ENCODE measurements around the gene CRTC2.

Gene CRTC2

DNA sequence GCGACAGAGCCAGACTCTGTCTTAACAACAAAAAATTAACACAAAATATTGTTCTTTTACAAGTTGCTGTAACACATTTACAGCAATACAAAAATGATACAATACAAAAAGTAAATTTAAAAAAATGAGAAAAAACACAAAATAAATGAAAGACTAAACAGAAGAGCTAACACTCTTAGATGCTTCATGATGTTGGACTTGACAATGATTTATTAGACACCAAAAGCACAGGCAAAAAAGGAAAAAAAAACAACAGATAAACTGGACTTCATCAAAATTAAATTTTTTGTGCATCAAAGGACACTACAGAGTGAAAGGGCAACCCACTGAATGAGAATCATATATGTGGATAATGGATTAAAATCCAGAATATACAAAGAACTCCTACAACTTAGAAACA is 52.0 kb downstream of the CRTC2 start:
- TF ChIP-seq TAF1 (IDR thresholded peaks at IDR 0.05; ENCODE audit: borderline replicate concordance, insufficient read depth, low read length), result no peak
- no peak for TF ChIP-seq POLR2AphosphoS5 (IDR thresholded peaks at IDR 0.05; ENCODE audit: low read depth, low read length)
- TF ChIP-seq, protein P1, sequence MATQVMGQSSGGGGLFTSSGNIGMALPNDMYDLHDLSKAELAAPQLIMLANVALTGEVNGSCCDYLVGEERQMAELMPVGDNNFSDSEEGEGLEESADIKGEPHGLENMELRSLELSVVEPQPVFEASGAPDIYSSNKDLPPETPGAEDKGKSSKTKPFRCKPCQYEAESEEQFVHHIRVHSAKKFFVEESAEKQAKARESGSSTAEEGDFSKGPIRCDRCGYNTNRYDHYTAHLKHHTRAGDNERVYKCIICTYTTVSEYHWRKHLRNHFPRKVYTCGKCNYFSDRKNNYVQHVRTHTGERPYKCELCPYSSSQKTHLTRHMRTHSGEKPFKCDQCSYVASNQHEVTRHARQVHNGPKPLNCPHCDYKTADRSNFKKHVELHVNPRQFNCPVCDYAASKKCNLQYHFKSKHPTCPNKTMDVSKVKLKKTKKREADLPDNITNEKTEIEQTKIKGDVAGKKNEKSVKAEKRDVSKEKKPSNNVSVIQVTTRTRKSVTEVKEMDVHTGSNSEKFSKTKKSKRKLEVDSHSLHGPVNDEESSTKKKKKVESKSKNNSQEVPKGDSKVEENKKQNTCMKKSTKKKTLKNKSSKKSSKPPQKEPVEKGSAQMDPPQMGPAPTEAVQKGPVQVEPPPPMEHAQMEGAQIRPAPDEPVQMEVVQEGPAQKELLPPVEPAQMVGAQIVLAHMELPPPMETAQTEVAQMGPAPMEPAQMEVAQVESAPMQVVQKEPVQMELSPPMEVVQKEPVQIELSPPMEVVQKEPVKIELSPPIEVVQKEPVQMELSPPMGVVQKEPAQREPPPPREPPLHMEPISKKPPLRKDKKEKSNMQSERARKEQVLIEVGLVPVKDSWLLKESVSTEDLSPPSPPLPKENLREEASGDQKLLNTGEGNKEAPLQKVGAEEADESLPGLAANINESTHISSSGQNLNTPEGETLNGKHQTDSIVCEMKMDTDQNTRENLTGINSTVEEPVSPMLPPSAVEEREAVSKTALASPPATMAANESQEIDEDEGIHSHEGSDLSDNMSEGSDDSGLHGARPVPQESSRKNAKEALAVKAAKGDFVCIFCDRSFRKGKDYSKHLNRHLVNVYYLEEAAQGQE (IDR thresholded peaks at IDR 0.05; ENCODE audit: insufficient read depth in 1 of 2, low read depth in 2 of 2, low read length in 2 of 2), result no peak
- TF ChIP-seq FOXP2 (optimal IDR thresholded peaks at IDR 0.05; ENCODE audit: borderline replicate concordance, extremely low read depth, extremely low read length, insufficient read depth), result no peak
- TF ChIP-seq SIN3A (IDR thresholded peaks at IDR 0.05; ENCODE audit: borderline replicate concordance, insufficient read depth, low read length), result no peak

DNA sequence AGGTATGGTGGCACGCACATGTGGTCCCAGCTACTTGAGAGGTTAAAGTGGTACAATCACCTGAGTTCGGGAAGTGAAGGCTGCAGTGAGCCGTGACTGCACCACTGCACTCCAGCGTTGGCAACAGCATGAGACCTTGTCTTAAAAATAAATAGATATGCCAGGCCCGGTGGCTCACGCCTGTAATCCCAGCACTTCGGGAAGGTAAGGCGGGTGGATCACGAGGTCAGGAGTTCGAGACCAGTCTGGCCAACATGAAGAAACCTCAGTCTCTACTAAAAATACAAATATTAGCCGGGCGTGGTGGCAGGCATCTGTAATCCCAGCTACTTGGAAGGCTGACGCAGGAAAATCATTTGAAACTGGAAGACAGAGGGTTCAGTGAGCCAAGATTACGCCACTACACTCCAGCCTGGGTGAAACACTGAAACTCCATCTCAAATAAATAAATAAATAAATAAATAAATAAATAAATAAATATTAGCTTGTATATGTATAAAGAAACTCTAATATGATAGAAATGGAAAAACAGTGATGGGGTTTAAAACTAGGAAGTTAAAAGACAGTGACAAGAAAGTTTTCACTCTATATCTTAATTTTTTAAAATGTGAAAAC is 54.5 kb downstream of the CRTC2 start:
- no peak for TF ChIP-seq TAF1 (IDR thresholded peaks at IDR 0.05; ENCODE audit: borderline replicate concordance, insufficient read depth, low read length)
- TF ChIP-seq, protein P1 (IDR thresholded peaks at IDR 0.05; ENCODE audit: insufficient read depth in 1 of 2, low read depth in 2 of 2, low read length in 2 of 2), result no peak
- TF ChIP-seq SIN3A (IDR thresholded peaks at IDR 0.05; ENCODE audit: borderline replicate concordance, insufficient read depth, low read length), result no peak
- TF ChIP-seq POLR2AphosphoS5 (IDR thresholded peaks at IDR 0.05; ENCODE audit: low read depth, low read length), result no peak
- no peak for TF ChIP-seq FOXP2 (optimal IDR thresholded peaks at IDR 0.05; ENCODE audit: borderline replicate concordance, extremely low read depth, extremely low read length, insufficient read depth)

DNA sequence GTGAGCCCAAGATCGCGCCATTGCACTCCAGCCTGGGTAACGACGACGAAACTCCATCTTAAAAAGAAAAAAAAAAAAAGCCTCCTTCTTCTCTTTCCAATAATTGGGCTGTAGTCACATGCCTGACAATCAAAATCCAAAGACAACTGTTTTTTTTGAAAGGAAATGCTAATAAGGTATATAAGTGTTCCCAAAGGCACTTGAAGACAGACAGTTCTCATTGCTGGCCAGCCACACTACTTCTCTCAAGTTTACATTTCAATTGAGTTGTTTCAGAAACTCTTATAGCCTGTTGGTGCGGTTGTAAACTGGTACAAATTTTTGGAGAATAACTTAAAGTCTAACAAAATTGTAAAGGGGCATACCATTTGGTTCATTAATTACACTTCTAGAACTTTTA is 58.9 kb downstream of the CRTC2 start:
- TF ChIP-seq SIN3A (IDR thresholded peaks at IDR 0.05; ENCODE audit: borderline replicate concordance, insufficient read depth, low read length) (no peak), POLR2AphosphoS5 (IDR thresholded peaks at IDR 0.05; ENCODE audit: low read depth, low read length) (no peak)
